ENCODE measurements around the gene CHST5.

The CHST5 gene

DNA sequence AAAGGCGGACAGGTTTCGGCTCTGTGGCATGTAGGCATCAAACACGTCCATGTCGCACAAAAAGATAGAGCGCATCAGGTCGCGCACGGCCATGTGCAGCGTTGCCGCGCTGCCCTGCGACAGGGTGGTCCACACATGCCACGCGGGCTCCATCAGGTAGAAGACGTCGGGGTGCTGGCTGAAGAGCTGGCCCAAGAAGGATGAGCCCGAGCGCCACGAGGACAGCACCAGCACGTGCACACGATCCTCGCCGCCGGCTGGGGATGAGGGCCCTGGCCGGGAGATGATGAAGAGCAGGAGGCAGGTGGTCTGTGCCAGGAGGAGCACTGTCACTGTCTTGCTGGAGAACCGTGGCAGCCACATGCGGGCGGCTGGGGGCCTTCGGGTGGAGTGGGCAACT is 5.9 kb downstream of the CHST5 start:
- no peak overlapping the region for H3K4me2 ChIP-seq (ENCODE audit: low read length)
- TF ChIP-seq, protein P1, sequence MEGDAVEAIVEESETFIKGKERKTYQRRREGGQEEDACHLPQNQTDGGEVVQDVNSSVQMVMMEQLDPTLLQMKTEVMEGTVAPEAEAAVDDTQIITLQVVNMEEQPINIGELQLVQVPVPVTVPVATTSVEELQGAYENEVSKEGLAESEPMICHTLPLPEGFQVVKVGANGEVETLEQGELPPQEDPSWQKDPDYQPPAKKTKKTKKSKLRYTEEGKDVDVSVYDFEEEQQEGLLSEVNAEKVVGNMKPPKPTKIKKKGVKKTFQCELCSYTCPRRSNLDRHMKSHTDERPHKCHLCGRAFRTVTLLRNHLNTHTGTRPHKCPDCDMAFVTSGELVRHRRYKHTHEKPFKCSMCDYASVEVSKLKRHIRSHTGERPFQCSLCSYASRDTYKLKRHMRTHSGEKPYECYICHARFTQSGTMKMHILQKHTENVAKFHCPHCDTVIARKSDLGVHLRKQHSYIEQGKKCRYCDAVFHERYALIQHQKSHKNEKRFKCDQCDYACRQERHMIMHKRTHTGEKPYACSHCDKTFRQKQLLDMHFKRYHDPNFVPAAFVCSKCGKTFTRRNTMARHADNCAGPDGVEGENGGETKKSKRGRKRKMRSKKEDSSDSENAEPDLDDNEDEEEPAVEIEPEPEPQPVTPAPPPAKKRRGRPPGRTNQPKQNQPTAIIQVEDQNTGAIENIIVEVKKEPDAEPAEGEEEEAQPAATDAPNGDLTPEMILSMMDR (IDR thresholded peaks at IDR 0.05), result no peak
- H3K27me3 ChIP-seq (ENCODE audit: control insufficient read depth, insufficient read depth, low read length), result no peaks in the 10 kb centered on the region
- no peaks in the 10 kb centered on the region for H3K36me3 ChIP-seq (ENCODE audit: control insufficient read depth, insufficient read depth, low read length)
- H3K27ac ChIP-seq, result no peak overlapping the region
- no peaks in the 10 kb centered on the region for H3K9me3 ChIP-seq (ENCODE audit: control insufficient read depth, low read length)
- H3K4me1 ChIP-seq, result no peaks in the 10 kb centered on the region
- no peak overlapping the region for H3K9ac ChIP-seq
- H2AFZ ChIP-seq, result no peak overlapping the region
- no peak overlapping the region for H3K4me3 ChIP-seq (ENCODE audit: low read depth, low read length)
- H3K79me2 ChIP-seq, result no peaks in the 10 kb centered on the region

DNA sequence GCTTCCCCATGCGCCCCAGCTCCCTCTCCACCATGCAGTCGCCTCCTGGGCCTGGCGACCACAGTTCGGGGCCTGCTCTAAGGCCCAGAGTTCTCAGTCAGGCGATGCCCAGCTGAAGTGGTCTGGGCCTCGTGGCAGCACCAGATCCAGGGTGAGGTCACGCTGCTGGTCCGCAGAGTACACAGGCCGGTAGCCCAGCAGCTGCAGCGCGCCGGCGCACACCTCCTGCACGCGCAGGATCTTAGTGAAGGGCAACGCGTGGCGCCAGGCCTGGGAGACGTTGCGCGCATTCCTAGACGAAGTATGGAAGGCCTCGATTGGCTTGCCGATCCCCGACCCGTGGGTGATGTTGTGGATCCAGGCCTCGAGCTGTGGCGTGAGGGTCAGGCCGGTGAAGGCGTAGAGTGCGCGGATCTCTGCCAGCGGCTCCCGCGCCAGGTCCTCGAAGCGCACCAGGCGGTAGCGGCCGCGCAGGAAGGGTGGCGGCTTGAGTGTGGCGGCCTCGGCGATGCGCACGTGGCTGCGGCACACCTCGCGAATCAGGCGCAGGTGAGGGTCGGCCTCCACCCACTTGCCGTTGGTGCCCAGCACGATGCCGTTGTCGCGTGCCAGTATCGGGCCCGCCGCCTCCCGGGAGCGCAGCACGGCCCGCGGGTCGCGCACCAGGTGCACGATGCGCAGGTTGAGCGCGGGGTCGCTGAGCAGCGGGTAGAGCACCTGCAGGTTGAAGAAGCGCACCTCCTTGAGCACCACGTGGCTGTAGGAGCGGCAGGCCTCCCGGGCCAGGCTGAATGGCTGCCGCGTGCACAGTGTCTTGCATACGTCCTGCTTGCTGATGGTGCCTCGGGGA is 6.6 kb downstream of the CHST5 start:
- Histone ChIP-seq H3K79me2 (no peaks in the 10 kb centered on the region), H3K4me1 (no peaks in the 10 kb centered on the region), H3K9me3 (ENCODE audit: control insufficient read depth, low read length) (no peaks in the 10 kb centered on the region), H3K27me3 (ENCODE audit: control insufficient read depth, insufficient read depth, low read length) (no peaks in the 10 kb centered on the region), H2AFZ (no peak overlapping the region), H3K4me2 (ENCODE audit: low read length) (no peak overlapping the region), H3K4me3 (ENCODE audit: low read depth, low read length) (no peak overlapping the region), H3K27ac (no peak overlapping the region), H3K9ac (no peak overlapping the region), H3K36me3 (ENCODE audit: control insufficient read depth, insufficient read depth, low read length) (no peaks in the 10 kb centered on the region)
- TF ChIP-seq, protein P1 (IDR thresholded peaks at IDR 0.05), result no peak

DNA sequence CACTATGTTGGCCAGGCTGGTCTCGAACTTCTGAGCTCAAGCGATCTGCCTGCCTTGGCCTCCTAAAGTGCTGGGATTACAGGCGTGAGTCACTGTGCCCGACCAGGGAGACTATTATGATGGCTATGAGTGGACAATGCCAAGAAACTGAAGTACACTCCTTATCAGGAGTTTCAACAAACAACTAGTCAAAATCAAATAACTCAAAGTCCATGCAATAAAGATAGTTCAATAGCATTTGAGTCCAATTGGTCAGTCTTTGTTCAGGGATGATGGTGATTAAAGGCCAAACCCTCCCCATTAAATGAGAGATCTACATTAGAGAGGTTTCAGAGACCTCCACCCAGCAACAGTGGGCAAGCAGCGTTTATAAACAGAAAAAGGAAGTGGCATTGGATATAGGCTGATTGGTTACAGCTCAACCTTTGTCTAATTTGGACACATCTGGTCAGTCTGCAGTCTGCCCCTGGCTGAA is 8.0 kb downstream of the CHST5 start:
- Histone ChIP-seq H3K9me3 (ENCODE audit: control insufficient read depth, low read length) (no peaks in the 10 kb centered on the region), H3K9ac (no peak overlapping the region), H2AFZ (no peak overlapping the region), H3K36me3 (ENCODE audit: control insufficient read depth, insufficient read depth, low read length) (no peaks in the 10 kb centered on the region), H3K4me2 (ENCODE audit: low read length) (no peak overlapping the region), H3K27me3 (ENCODE audit: control insufficient read depth, insufficient read depth, low read length) (no peaks in the 10 kb centered on the region), H3K4me3 (ENCODE audit: low read depth, low read length) (no peak overlapping the region), H3K79me2 (no peaks in the 10 kb centered on the region), H3K27ac (no peak overlapping the region), H3K4me1 (no peaks in the 10 kb centered on the region)
- TF ChIP-seq, protein P1 (IDR thresholded peaks at IDR 0.05), result no peak

DNA sequence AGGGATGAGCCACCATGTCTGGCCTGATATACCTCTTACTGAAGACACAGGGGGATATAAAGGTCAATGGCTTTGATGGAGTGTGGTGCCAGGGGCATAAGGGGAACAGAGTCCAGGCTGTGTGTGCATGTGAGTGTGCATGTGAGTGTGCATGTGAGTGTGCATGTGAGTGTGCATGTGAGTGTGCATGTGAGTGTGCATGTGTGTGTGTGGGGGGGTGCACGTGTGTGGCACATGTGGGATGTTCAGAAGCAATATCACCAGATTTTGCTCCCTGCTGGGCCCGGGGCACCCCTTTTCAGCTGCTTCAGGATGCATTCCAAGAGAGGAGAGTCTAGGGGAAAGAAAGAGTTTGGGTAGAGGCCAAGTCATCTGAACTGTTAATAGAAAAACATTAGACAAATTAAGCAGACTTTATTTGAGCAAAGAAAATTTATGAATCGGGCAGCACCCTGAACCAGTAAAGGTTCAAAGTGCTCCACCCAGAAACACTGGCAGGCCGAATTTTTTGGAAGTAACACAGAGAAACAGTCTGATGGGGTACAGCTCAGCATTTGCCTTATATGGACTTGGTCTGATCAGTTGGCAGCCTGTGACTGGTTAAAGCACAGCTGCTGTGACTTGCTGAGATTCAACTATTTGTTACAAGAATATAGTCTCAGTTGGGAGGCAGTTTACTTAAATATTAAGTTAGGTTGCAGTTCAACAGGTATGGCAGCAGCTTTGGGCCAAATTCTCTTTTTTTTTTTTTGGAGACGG is 9.7 kb downstream of the CHST5 start:
- H3K27me3 ChIP-seq (ENCODE audit: control insufficient read depth, insufficient read depth, low read length), result no peaks in the 10 kb centered on the region
- no peak overlapping the region for H2AFZ ChIP-seq
- TF ChIP-seq, protein P1 (IDR thresholded peaks at IDR 0.05), result no peak
- no peak overlapping the region for H3K4me2 ChIP-seq (ENCODE audit: low read length)
- H3K9ac ChIP-seq, result no peak overlapping the region
- H3K9me3 ChIP-seq (ENCODE audit: control insufficient read depth, low read length), result no peaks in the 10 kb centered on the region
- no peak overlapping the region for H3K27ac ChIP-seq
- no peaks in the 10 kb centered on the region for H3K79me2 ChIP-seq
- no peak overlapping the region for H3K4me3 ChIP-seq (ENCODE audit: low read depth, low read length)
- no peaks in the 10 kb centered on the region for H3K36me3 ChIP-seq (ENCODE audit: control insufficient read depth, insufficient read depth, low read length)
- no peaks in the 10 kb centered on the region for H3K4me1 ChIP-seq
